ENCODE data around the gene FITM1. TPM values are rescaled to one million over a fixed set of nuclear protein-coding genes. Genes with fewer than 3 reads are reported as not detected.

The FITM1 gene
- total RNA-seq, 1 experiment from 2014 or later, result 0.72 TPM

DNA sequence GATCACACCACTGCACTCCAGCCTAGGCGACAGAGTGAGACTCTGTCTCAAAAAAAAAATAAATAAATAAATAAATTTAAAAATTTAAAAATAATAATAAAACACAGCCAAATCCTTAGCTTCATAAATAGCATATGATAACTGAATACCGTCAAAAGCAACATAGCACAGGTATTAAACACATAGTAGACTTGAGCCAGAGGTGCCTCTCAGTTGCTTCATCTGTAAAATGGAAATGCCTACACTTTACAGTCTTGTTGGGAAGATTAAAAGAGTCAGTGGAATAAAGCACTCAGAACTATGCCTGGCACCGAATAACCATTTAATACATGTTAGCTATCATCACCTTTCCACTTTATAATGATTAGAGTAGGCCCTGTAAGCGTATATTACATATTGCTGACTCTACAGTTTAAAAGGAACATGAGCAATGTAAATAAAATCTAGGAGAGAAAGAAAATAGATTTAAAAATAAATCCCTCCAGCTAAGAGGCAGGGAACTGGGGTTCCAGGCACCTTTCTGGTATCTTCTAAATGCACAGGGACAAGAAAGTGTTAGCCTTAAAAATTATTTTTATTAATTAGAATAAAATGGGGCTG, 23.7 kb upstream of the FITM1 start:
- Histone ChIP-seq H4K5ac (ENCODE audit: insufficient read length, low read depth, low read length) (no peak overlapping the region), H3K9ac (ENCODE audit: extremely low read depth, insufficient read length, low read length) (no peak overlapping the region), H3K14ac (ENCODE audit: insufficient read depth, low read length) (no peak overlapping the region), H3K4me1 (ENCODE audit: insufficient read depth, low read length) (no peaks in the 10 kb centered on the region), H2BK120ac (ENCODE audit: low read depth, low read length, poor library complexity, severe bottlenecking) (no peak overlapping the region), H4K20me1 (ENCODE audit: control insufficient read depth, insufficient read depth, insufficient read length) (no peaks in the 10 kb centered on the region), H3K23me2 (ENCODE audit: insufficient read length, low read depth, low read length, poor library complexity, severe bottlenecking) (no peaks in the 10 kb centered on the region), H3K79me1 (ENCODE audit: insufficient read depth, low read depth, low read length, poor library complexity, severe bottlenecking) (no peaks in the 10 kb centered on the region), H2BK5ac (ENCODE audit: insufficient read length, low read length) (no peak overlapping the region), H2BK20ac (ENCODE audit: low read depth, low read length, poor library complexity, severe bottlenecking) (no peak overlapping the region), H3K27ac (ENCODE audit: insufficient read length, low read depth, low read length) (no peak overlapping the region), H3T11ph (ENCODE audit: low read length) (no peak overlapping the region), H3K27me3 (ENCODE audit: insufficient read depth, low read length) (no peaks in the 10 kb centered on the region), H3K56ac (ENCODE audit: insufficient read length, low read depth, low read length) (no peak overlapping the region), H2AFZ (ENCODE audit: low read length) (no peak overlapping the region), H2AK5ac (ENCODE audit: insufficient read length, low read length) (no peak overlapping the region), H4K8ac (replicated peaks; ENCODE audit: insufficient read length, low read depth, low read length) (no peak overlapping the region), H4K91ac (ENCODE audit: insufficient read length, low read depth, low read length) (no peak overlapping the region), H3K4me2 (ENCODE audit: insufficient read depth, insufficient read length, low read length) (no peak overlapping the region), H2BK12ac (ENCODE audit: insufficient read length, low read depth, low read length) (no peak overlapping the region), H3K79me2 (ENCODE audit: insufficient read depth, low read length) (no peaks in the 10 kb centered on the region), H3K23ac (ENCODE audit: insufficient read length, low read depth, low read length) (no peak overlapping the region), H3K18ac (ENCODE audit: insufficient read length, low read depth, low read length) (no peak overlapping the region), H3K9me3 (ENCODE audit: control insufficient read depth, low read depth, low read length) (no peaks in the 10 kb centered on the region), H3K4ac (ENCODE audit: low read depth, low read length) (no peak overlapping the region), H2BK15ac (ENCODE audit: low read depth, low read length) (no peak overlapping the region)
- Mint-ChIP-seq H3K27me3 (ENCODE audit: low read depth) (no peaks in the 10 kb centered on the region), H3K4me1 (peaks cover 3 to 5% of the 10 kb centered on the region in 2 experiments), H3K36me3 (ENCODE audit: insufficient read depth in 1 of 3, low read depth in 3 of 3) (peaks cover 29 to 33% (median 33%) of the 10 kb centered on the region in 3 experiments), H3K4me3 (no peak overlapping the region; a peak in 1 of 5 replicates), H3K27ac (no peak overlapping the region), H3K9me3 (peaks cover 18 to 19% of the 10 kb centered on the region in 2 experiments)
- WGBS (ENCODE audit: extremely low coverage, insufficient read length, low lambda C conversion rate), result no CpG with 5 or more reads among the region's 4 CpGs
- no peak for DNase-seq
- TF ChIP-seq, protein P1, sequence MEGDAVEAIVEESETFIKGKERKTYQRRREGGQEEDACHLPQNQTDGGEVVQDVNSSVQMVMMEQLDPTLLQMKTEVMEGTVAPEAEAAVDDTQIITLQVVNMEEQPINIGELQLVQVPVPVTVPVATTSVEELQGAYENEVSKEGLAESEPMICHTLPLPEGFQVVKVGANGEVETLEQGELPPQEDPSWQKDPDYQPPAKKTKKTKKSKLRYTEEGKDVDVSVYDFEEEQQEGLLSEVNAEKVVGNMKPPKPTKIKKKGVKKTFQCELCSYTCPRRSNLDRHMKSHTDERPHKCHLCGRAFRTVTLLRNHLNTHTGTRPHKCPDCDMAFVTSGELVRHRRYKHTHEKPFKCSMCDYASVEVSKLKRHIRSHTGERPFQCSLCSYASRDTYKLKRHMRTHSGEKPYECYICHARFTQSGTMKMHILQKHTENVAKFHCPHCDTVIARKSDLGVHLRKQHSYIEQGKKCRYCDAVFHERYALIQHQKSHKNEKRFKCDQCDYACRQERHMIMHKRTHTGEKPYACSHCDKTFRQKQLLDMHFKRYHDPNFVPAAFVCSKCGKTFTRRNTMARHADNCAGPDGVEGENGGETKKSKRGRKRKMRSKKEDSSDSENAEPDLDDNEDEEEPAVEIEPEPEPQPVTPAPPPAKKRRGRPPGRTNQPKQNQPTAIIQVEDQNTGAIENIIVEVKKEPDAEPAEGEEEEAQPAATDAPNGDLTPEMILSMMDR (conservative IDR thresholded peaks at IDR 0.05), result no peak

Measured in H9 (cell line).